OCI-LY3 (cell line): ENCODE measurements around the gene KAZN.

Experiments
- H2AFZ ChIP-seq: fragments of 200-600, 300-600 bp; shearing (Covaris generic); 2 replicates; pipeline ENCODE4 v1.6.0; 2014; ENCODE audit warnings: antibody characterized with exemption, low read depth, low read length
- H3K27ac ChIP-seq: fragments of 200-600, 300-600 bp; sonication (generic); 2 replicates; pipeline ENCODE4 v1.5.1; 2014; ENCODE audit warnings: mild to moderate bottlenecking, low read length, moderate library complexity, mixed read lengths
- H3K27me3 ChIP-seq: fragments of 200-600, 300-600 bp; sonication (generic); 2 replicates; pipeline ENCODE4 v1.6.1; 2014; ENCODE audit warnings: low read depth, low read length, mixed read lengths
- H3K36me3 ChIP-seq: fragments of 200-600, 300-600 bp; sonication (generic); replicated peaks from 2 replicates; pipeline ENCODE3; 2014; ENCODE audit warnings: low read depth, low read length, mixed read lengths
- H3K4me1 ChIP-seq: fragments of 300-600, 200-600 bp; sonication (generic); 2 replicates; pipeline ENCODE4 v1.6.1; 2014; ENCODE audit warnings: low read length, mixed read lengths
- H3K4me2 ChIP-seq: fragments of 200-600, 300-600 bp; sonication (generic); 2 replicates; pipeline ENCODE4 v1.6.1; 2014; ENCODE audit warnings: low read length, mixed read lengths
- H3K4me3 ChIP-seq: fragments of 300-600, 200-600 bp; sonication (generic); 2 replicates; pipeline ENCODE4 v1.5.1; 2014; ENCODE audit warnings: antibody characterized with exemption, mild to moderate bottlenecking, low read length, moderate library complexity
- H3K79me2 ChIP-seq: fragments of 300-600, 200-600 bp; shearing (Covaris generic); 2 replicates; pipeline ENCODE4 v1.6.1; 2014; ENCODE audit warnings: mild to moderate bottlenecking, low read length, mixed read lengths
- H3K9ac ChIP-seq: fragments of 300-600, 200-600 bp; shearing (Covaris generic); 2 replicates; pipeline ENCODE4 v1.6.0; 2014; ENCODE audit warnings: mild to moderate bottlenecking, low read length, moderate library complexity
- H3K9me3 ChIP-seq: fragments of 200-600, 300-600 bp; shearing (Covaris generic); 2 replicates; pipeline ENCODE4 v1.6.1; 2014; ENCODE audit warnings: low read length, mixed read lengths; ENCODE audit not compliant: insufficient read depth
- H4K20me1 ChIP-seq: fragments of 200-600, 300-600 bp; sonication (generic); 2 replicates; pipeline ENCODE4 v1.6.1; 2016; ENCODE audit warnings: low read length, mixed read lengths; ENCODE audit not compliant: insufficient read depth
- EZH2phosphoT487 ChIP-seq: fragments of 200-600 bp; shearing (Covaris generic); IDR thresholded peaks from 2 replicates; pipeline ENCODE4 v1.6.1; 2018; ENCODE audit warnings: antibody characterized with exemption, mixed run types, low read depth
- TF ChIP-seq, protein P1 (sequence below): fragments of 200-600, 300-600 bp; sonication (generic); IDR thresholded peaks from 2 replicates; pipeline ENCODE4 v1.5.1; 2014; ENCODE audit warnings: antibody characterized with exemption, low read length, low read depth

KAZN gene

DNA sequence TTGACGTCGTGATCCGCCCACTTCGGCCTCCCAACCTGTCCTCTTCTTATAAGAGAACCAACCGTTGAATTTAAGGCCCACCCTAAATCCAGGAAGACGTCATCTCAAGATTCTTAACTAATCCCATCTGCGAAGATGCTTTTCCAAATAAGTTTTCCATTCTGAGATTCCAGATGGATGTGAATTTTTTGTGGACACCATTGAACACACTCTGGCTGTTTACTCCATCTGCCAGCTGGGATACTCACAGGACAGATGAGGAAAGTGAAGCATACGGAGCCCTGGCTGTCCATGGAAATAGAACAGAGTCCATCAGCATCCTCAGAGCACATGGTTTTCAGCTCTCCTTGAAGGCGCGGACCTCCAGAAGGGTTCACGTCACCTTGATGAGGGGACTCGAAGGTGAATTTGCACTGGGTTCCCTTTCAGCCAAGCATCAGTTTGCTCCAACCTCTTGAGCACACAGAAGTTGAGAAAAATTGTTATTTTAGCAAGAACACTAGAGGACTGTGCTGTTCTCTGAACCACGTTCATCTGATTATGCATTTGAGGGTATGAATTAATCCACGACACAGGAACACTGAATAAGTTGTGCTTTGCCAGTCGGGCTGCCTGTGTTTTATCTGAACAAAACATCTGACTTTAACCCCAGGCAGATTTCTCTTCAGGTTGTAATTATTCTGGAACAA lies 68.6 kb downstream of the KAZN start:
- no peak overlapping the region for H3K4me3 ChIP-seq
- H2AFZ ChIP-seq: no peak overlapping the region
- H3K36me3 ChIP-seq: no peaks in the 10 kb centered on the region
- no peak for TF ChIP-seq EZH2phosphoT487
- TF ChIP-seq, protein P1, sequence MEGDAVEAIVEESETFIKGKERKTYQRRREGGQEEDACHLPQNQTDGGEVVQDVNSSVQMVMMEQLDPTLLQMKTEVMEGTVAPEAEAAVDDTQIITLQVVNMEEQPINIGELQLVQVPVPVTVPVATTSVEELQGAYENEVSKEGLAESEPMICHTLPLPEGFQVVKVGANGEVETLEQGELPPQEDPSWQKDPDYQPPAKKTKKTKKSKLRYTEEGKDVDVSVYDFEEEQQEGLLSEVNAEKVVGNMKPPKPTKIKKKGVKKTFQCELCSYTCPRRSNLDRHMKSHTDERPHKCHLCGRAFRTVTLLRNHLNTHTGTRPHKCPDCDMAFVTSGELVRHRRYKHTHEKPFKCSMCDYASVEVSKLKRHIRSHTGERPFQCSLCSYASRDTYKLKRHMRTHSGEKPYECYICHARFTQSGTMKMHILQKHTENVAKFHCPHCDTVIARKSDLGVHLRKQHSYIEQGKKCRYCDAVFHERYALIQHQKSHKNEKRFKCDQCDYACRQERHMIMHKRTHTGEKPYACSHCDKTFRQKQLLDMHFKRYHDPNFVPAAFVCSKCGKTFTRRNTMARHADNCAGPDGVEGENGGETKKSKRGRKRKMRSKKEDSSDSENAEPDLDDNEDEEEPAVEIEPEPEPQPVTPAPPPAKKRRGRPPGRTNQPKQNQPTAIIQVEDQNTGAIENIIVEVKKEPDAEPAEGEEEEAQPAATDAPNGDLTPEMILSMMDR: no peak
- no peak overlapping the region for H3K9ac ChIP-seq
- H3K27ac ChIP-seq: no peak overlapping the region
- no peaks in the 10 kb centered on the region for H3K9me3 ChIP-seq
- H3K27me3 ChIP-seq: no peaks in the 10 kb centered on the region
- H3K79me2 ChIP-seq: no peaks in the 10 kb centered on the region
- no peaks in the 10 kb centered on the region for H4K20me1 ChIP-seq
- H3K4me1 ChIP-seq: no peaks in the 10 kb centered on the region
- no peak overlapping the region for H3K4me2 ChIP-seq

DNA sequence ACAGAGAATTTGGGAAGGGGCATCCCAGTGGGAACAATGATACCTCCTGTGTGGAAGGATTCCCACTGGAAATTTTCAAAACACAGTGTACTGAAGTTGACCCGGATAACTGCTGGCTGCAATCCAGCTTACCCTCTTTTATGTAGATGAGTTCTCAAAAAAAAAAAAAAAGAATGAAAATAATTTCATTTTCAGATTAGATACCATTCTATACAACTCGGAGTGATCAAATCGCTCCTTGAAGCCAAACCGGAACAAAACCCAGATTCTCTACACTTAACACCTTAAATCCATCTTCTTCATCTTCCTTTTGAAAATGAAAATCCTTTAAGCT lies 69.1 kb downstream of the KAZN start:
- H2AFZ ChIP-seq: no peak overlapping the region
- TF ChIP-seq, protein P1: no peak
- TF ChIP-seq EZH2phosphoT487: no peak
- no peak overlapping the region for H3K27ac ChIP-seq
- H4K20me1 ChIP-seq: no peaks in the 10 kb centered on the region
- H3K9ac ChIP-seq: no peak overlapping the region
- H3K4me1 ChIP-seq: no peaks in the 10 kb centered on the region
- H3K36me3 ChIP-seq: no peaks in the 10 kb centered on the region
- H3K4me2 ChIP-seq: no peak overlapping the region
- H3K27me3 ChIP-seq: no peaks in the 10 kb centered on the region
- H3K79me2 ChIP-seq: no peaks in the 10 kb centered on the region
- no peaks in the 10 kb centered on the region for H3K9me3 ChIP-seq
- no peak overlapping the region for H3K4me3 ChIP-seq

DNA sequence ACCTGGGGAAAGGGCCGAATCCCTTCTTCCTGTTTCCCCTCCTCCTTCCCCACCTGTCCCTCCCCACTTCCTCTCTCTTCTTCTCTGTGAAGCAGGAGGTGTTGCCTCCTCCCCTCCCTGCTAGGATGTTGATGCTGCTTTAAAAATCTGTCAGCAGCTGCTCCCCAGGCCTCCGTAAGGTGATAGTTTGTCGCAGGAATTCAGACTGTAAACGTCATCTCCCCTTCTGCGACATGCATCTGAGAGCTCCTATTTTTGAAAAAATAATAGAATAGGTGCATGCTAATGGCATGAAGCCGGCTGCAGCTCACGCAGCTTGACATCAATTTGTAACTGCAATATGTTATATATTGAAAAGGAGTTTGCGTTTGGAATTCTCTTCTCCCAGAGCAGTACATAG lies 70.1 kb downstream of the KAZN start:
- TF ChIP-seq EZH2phosphoT487: no peak
- TF ChIP-seq, protein P1: no peak
- Histone ChIP-seq H4K20me1 (no peaks in the 10 kb centered on the region), H3K9me3 (no peaks in the 10 kb centered on the region), H3K79me2 (no peaks in the 10 kb centered on the region), H3K4me1 (peaks cover 3% of the 10 kb centered on the region), H3K27me3 (no peaks in the 10 kb centered on the region), H3K36me3 (no peaks in the 10 kb centered on the region), H3K9ac (no peak overlapping the region), H3K4me2 (no peak overlapping the region), H2AFZ (no peak overlapping the region), H3K4me3 (no peak overlapping the region), H3K27ac (no peak overlapping the region)

GRCh38 chr1:14672005-14672404 lies 73.5 kb downstream of the KAZN start:
- no peaks in the 10 kb centered on the region for H4K20me1 ChIP-seq
- no peak overlapping the region for H3K4me3 ChIP-seq
- H3K4me1 ChIP-seq: peaks cover 12% of the 10 kb centered on the region
- TF ChIP-seq EZH2phosphoT487: no peak
- TF ChIP-seq, protein P1: no peak
- no peaks in the 10 kb centered on the region for H3K36me3 ChIP-seq
- no peaks in the 10 kb centered on the region for H3K9me3 ChIP-seq
- H3K27ac ChIP-seq: no peak overlapping the region
- H3K9ac ChIP-seq: no peak overlapping the region
- H3K4me2 ChIP-seq: no peak overlapping the region; the same call in 1 of the 2 replicates
- no peak overlapping the region for H2AFZ ChIP-seq
- H3K27me3 ChIP-seq: no peaks in the 10 kb centered on the region
- H3K79me2 ChIP-seq: no peaks in the 10 kb centered on the region
